Large intestine (tissue), 3 donors: ENCODE measurements around the gene JPH2. TPM values are rescaled to one million over a fixed set of nuclear protein-coding genes. Genes with fewer than 3 reads are reported as not detected.

Experiments
- DNase-seq, 2 donors: peaks; one replicate each; pipeline versions ENCODE4 v3.0.0 to v3.0.0-alpha.2; 2013
- H3K27ac ChIP-seq: one replicate; pipeline ENCODE4 v1.5.1; 2013; ENCODE audit warnings: low read length
- H3K27me3 ChIP-seq: 2 replicates; pipeline ENCODE4 v1.6.1; 2013; ENCODE audit warnings: low read length; ENCODE audit not compliant: control insufficient read depth, insufficient read depth
- H3K36me3 ChIP-seq: 2 replicates; pipeline ENCODE4 v1.6.1; 2013; ENCODE audit warnings: low read length; ENCODE audit not compliant: control insufficient read depth, insufficient read depth
- H3K4me1 ChIP-seq: one replicate; pipeline ENCODE4 v1.6.1; 2013; ENCODE audit warnings: low read length; ENCODE audit not compliant: control insufficient read depth, insufficient read depth
- H3K4me3 ChIP-seq: one replicate; pipeline ENCODE4 v1.5.1; 2013; ENCODE audit warnings: low read length
- H3K9me3 ChIP-seq: one replicate; pipeline ENCODE4 v1.6.1; 2013; ENCODE audit warnings: mild to moderate bottlenecking, low read depth, low read length, moderate library complexity; ENCODE audit not compliant: control insufficient read depth
- WGBS: methylation state at CpG from one replicate; pipeline ENCODE4 v1.1.5; 2013; ENCODE audit warnings: low lambda C conversion rate; ENCODE audit not compliant: insufficient coverage; 5-methylcytosine and 5-hydroxymethylcytosine counted together
- polyA plus RNA-seq: library from polyadenylated mRNA; unstranded; fragments of 120-200 nt; gene quantifications from one replicate; pipeline ENCODE4 v1.2.1, GENCODE V29; 2013

The JPH2 gene
- polyA plus RNA-seq, 1 donor, result 15.6 TPM

DNA sequence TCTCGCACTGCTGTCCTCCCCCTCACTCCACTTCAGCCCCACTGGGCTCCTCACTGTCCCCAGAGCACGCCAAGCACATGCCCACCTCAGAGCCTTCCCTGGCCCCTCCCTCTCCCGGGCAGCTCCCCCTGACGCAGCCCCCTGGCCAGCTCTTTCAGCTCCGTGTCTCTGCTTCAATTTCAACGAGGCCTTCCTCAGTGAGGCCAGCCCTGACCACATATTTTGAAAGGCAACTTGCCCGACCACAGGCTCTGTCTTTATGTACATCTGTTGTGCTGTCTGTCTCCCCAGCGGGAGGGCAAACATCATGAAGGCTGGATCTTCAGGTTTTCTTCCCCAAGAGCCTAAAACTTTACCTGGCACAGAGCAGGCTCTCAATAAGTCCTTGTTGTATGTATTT is 44.6 kb downstream of the JPH2 start:
- peaks cover 3% of the 10 kb centered on the region for H3K36me3 ChIP-seq
- no peaks in the 10 kb centered on the region for H3K4me1 ChIP-seq
- H3K9me3 ChIP-seq, result no peaks in the 10 kb centered on the region
- peaks cover 3% of the 10 kb centered on the region for H3K27me3 ChIP-seq
- no peak overlapping the region for H3K27ac ChIP-seq
- DNase-seq, result no peak
- H3K4me3 ChIP-seq, result no peak overlapping the region
- 60% methylated on average over 1 of the region's 8 CpGs for WGBS

DNA sequence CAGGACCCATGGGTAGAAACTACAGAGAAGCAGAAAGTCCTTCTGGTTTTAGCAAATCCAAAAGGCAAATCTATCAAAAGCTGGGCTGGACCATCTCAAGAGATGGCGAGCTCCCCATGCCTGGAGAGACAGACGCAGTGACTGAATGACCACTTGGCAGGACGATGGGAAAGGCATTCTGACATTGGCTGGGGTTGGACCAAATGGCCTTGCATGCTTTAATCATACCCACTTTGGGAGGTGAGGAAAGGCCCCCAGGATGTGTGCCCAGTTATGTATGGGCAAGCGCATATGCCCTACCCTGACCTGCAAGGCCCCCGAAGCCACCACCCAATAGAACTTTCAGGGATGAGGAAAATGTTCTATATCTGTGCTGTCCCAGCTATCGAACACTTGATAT is 45.1 kb downstream of the JPH2 start:
- 80% methylated on average over 1 of the region's 6 CpGs for WGBS
- H3K4me1 ChIP-seq, result no peaks in the 10 kb centered on the region
- no peak overlapping the region for H3K27ac ChIP-seq
- peaks cover 3% of the 10 kb centered on the region for H3K27me3 ChIP-seq
- DNase-seq, result no peak
- no peak overlapping the region for H3K4me3 ChIP-seq
- H3K36me3 ChIP-seq, result peaks cover 3% of the 10 kb centered on the region
- H3K9me3 ChIP-seq, result no peaks in the 10 kb centered on the region

DNA sequence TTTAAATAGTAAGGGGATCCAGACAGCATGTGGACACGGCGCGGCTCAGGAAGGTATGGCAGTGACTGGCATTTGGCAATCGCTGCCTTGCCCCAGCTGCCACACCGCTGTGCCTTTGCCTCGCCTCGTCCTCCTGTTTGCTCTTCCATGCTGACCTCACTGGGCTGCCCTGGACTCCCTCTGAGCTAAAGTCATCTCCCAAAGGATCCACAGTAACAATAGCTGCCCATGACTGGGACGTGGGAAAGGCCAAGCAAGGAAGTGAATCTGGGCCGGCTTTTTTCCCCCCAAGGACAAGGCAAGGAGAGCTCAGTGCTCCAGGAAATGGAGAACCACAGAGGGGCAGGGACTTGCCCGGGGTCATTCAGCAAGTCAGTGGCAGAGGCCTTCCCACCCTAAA is 48.1 kb downstream of the JPH2 start:
- DNase-seq, result no peak
- WGBS, result no CpG with 5 or more reads among the region's 10 CpGs
- Histone ChIP-seq H3K36me3 (peaks cover 3% of the 10 kb centered on the region), H3K4me3 (no peak overlapping the region), H3K9me3 (no peaks in the 10 kb centered on the region), H3K27me3 (peaks cover 3% of the 10 kb centered on the region), H3K4me1 (no peaks in the 10 kb centered on the region), H3K27ac (no peak overlapping the region)

DNA sequence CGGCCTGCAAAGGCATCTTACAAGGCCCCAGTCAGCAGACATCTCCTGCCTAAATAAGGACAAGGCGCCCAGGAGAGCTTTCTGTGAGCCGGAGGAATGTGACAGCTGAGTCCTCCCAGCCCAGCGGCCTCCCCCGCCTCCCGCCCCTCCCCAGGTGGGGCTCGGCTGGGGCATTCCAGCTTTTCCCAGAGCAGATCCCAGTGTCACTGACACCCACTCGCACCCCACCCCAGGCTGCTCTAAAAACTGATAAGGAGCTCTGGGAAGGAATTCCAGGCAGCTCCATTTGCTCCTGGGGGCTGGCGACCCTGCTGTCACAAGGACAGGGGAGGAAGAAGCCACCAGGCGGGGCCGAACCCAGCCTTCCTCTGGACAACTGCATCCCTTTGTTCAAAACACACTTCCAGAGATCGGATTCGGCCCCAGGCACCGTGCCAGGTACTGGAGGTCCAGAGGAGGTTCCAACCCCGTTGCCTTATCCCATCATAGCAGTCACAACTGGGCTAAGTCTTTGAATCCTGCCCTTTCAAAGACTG is 49.7 kb downstream of the JPH2 start:
- DNase-seq, result peak in 1 of 2 donors; percentile 52
- Histone ChIP-seq H3K4me3 (no peak overlapping the region), H3K27me3 (peaks cover 3% of the 10 kb centered on the region), H3K27ac (peak overlapping the region; percentile 65), H3K9me3 (no peaks in the 10 kb centered on the region), H3K4me1 (no peaks in the 10 kb centered on the region), H3K36me3 (no peaks in the 10 kb centered on the region)
- no CpG with 5 or more reads among the region's 15 CpGs for WGBS

DNA sequence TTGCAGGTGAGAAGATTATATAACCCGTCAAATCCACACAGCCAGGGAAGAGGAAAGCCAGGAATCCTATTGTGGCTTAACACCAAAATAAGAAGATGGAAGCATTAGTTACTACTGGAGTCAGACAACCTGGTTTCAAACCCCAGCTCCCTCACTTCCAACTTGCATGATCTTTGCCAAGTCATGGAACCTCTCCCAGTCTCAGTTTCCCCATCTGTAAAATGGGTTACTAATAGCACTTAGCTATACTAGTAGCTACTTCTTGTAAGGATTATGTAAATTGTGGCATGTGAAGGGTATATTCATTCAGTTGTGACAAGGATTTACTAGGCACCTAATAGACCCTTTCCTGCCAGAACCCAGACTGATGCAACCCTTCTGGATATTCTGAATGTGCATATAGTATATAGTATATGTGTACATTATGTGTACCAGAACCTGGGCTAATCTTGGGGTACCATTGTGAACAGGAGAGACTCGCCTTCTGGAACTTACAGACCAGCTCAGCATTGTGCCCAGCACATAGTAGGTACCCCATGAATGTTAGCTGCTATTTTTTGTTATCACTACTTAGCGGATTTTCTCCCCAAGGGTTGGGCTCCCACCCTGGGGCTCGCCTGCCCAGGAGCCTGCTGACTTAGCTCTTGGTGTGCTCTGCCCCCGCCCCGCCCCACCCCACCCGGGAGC is 50.3 kb downstream of the JPH2 start:
- no peak for DNase-seq
- peak overlapping the region; percentile 28 for H3K27ac ChIP-seq
- H3K4me1 ChIP-seq, result no peaks in the 10 kb centered on the region
- H3K27me3 ChIP-seq, result peaks cover 3% of the 10 kb centered on the region
- no CpG with 5 or more reads among the region's 7 CpGs for WGBS
- no peak overlapping the region for H3K4me3 ChIP-seq
- H3K36me3 ChIP-seq, result no peaks in the 10 kb centered on the region
- H3K9me3 ChIP-seq, result no peaks in the 10 kb centered on the region

DNA sequence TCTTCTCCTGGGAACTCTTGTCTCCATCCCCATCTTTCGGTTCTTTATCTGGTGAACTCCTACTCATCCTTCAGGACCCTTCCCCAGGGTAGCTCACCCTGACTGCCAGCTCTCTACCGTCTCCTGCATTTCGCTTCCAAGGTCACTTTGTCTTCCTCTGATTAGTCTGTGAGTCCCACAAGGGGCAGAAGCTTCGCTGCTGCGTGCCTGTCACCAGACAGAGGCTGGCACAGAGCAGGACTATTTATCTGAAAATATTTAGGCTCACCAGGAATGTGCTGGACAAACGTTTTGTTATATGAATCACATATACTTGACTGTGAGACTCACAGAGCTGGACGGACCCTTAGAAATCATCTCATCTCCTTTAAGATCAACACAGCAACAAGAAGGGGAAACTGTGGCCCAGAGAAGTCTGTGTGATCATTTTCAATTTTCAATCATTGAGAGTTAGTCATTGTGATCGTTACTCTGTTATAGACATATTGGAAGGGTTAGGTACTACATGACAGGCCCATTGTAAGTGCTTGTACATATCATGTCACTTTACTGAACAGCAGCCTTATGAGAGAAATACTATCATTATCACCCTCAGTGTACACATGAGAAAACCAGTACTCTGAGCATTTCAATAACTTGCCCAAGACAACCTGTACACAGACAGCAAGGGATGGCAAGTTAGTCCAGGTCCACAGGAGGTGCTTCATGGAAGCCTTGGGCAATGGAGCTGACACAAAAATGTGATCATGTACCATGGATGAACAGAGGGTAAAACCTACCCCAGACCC is 51.4 kb downstream of the JPH2 start:
- H3K36me3 ChIP-seq, result no peaks in the 10 kb centered on the region
- WGBS, result 100% methylated on average over 1 of the region's 8 CpGs
- H3K9me3 ChIP-seq, result no peaks in the 10 kb centered on the region
- no peak overlapping the region for H3K27ac ChIP-seq
- no peaks in the 10 kb centered on the region for H3K4me1 ChIP-seq
- no peak for DNase-seq
- H3K27me3 ChIP-seq, result peaks cover 3% of the 10 kb centered on the region
- no peak overlapping the region for H3K4me3 ChIP-seq

DNA sequence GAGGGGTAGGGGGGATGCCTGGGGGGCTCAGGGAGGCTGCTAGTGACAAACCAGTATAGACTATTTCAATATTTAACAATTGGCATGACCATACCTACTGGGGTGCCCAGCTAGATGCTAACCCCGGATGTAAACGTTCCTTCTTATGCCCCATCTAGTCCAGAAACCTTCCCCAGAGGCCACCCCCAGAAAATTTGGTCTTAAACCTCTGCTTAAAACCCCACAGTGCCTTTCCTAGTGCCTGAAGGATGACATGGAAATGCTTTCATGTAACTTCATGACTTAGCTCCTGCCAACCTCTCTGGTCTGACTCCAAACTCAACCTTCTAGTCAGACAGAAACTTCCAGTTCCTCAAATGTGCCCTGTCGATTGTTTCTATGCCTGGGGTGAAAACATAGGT is 52.0 kb downstream of the JPH2 start:
- Histone ChIP-seq H3K9me3 (no peaks in the 10 kb centered on the region), H3K27ac (no peak overlapping the region), H3K27me3 (peaks cover 3% of the 10 kb centered on the region), H3K36me3 (no peaks in the 10 kb centered on the region), H3K4me3 (no peak overlapping the region), H3K4me1 (peaks cover 4% of the 10 kb centered on the region)
- no peak for DNase-seq
- no CpG with 5 or more reads among the region's 3 CpGs for WGBS

DNA sequence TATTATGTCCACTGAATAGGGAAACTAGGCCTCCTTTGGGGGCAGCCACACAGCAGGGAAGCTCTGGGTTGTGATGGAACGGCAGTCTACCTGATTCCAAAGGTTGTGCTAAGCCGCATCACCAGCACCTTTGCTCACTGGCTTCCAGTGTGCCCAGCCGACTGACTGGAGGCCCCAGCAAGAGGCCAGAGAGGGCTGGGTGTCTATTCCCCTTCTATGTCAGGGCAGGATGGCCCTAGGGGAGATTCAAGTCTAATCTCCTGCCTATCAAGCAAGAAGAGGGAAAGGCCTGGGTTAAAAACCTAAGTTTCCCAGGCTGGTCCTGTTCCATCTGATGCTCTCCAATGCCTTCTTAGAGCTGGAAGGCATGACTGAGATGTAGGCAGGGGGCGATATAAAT is 53.6 kb downstream of the JPH2 start:
- H3K36me3 ChIP-seq, result no peaks in the 10 kb centered on the region
- no peak overlapping the region for H3K4me3 ChIP-seq
- DNase-seq, result no peak
- H3K27ac ChIP-seq, result no peak overlapping the region
- no peaks in the 10 kb centered on the region for H3K27me3 ChIP-seq
- no CpG with 5 or more reads among the region's 4 CpGs for WGBS
- no peaks in the 10 kb centered on the region for H3K9me3 ChIP-seq
- H3K4me1 ChIP-seq, result peaks cover 5% of the 10 kb centered on the region

DNA sequence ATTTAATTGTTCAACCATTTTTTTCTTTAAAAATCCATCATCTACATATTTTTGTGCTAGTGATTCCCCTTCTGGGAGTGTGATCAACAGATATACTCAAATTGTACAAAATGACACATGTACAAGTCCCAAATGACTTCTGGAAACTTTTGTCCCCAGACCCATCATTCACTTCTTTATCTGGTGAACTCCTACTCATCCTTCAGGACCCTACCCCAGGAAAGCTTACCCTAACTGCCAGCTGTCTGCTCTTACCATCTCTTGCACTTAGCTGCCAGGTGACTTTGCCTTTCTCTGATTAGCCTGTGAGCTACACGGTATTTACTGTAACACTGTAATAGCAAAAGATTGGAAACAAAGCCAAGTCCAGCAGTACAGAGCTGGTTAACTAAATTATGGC is 55.3 kb downstream of the JPH2 start:
- H3K9me3 ChIP-seq, result no peaks in the 10 kb centered on the region
- no peak for DNase-seq
- H3K4me1 ChIP-seq, result peaks cover 5% of the 10 kb centered on the region
- H3K27me3 ChIP-seq, result no peaks in the 10 kb centered on the region
- no CpG with 5 or more reads among the region's 1 CpG for WGBS
- no peak overlapping the region for H3K27ac ChIP-seq
- H3K36me3 ChIP-seq, result no peaks in the 10 kb centered on the region
- no peak overlapping the region for H3K4me3 ChIP-seq

DNA sequence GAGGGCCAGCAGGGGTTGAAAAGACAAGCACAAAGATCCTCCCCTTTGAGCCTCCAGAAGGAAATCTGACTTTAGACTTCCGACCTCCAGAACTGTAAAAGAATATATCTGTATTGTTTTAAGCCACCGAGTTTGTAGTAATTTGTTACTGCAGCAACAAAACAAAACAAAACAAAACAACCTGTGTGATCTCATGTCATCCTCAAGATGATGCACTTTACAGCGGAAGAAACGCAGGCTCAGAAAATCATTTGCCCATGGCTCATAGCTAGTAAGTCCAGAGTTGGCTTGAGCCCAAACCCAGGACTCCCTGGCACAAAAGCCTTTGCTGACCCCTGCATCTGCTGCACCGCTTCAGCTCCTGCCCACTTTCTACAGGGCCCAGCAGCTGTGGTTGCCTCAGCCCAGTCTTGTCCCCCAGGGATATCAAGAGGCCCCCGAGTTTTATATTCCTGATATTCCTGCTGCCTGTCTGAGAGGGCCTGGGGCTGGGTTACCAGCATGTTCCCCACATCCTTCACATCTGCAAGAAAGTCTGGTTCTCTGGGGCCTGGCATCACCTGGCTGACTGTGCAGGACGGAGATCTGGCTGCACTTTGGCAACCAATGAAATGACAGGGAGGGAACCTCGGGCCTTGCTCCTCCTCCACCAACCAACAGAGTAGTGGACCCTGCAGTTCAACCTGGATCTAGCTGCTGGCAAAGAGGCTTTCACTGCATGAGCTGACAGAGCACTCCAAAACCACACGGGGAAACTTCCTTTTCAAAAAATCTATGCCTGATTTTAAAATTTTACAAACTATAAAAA is 56.9 kb downstream of the JPH2 start:
- WGBS, result no CpG with 5 or more reads among the region's 9 CpGs
- Histone ChIP-seq H3K36me3 (no peaks in the 10 kb centered on the region), H3K27ac (peak overlapping the region; percentile 44), H3K9me3 (no peaks in the 10 kb centered on the region), H3K4me3 (no peak overlapping the region), H3K4me1 (peaks cover 5% of the 10 kb centered on the region), H3K27me3 (no peaks in the 10 kb centered on the region)
- DNase-seq, result peak; percentile 35 to 61
